ENCODE data around the gene PPP2CA. TPM values are rescaled to one million over a fixed set of nuclear protein-coding genes. Genes with fewer than 3 reads are reported as not detected.

The PPP2CA gene
- total and polyA plus RNA-seq, 2 of the 4 experiments (the other 2 are of a cell fraction) = 70.6 to 73.6 TPM

DNA sequence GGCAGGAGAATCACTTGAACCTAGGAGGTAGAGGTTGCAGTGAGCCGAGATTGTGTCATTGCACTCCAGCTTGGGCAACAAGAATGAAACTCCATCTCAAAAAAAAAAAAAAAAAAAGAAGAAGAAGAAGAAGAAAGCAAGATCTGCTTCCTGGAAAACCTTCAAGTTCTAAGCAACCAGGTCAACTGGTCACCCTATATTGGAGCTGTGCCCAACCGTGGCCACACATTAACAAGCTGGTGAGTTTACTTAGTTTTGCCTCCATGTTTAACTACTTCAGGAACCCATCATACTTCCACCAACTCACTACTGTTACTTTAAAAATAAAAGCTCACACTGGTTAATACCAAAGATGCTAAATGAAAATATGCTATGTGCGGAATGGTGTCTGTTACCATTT is 36.8 kb downstream of the PPP2CA start:
- Histone ChIP-seq H3K4me3 (ENCODE audit: insufficient read depth, low read depth, low read length) (no peak overlapping the region), H2BK120ac (ENCODE audit: low read depth, low read length) (no peak overlapping the region), H3K4me1 (ENCODE audit: control insufficient read depth, insufficient read depth, low read length) (no peaks in the 10 kb centered on the region), H2AFZ (replicated peaks; ENCODE audit: low read length, poor library complexity) (no peak overlapping the region), H3K56ac (ENCODE audit: extremely low read depth, insufficient read depth, low read length) (no peak overlapping the region), H3K79me1 (ENCODE audit: low read depth in 1 of 2, low read length in 2 of 2) (peaks cover 7 to 31% of the 10 kb centered on the region in 2 experiments; a peak in 2 of 4 replicates), H3K14ac (replicated peaks; ENCODE audit: low read depth, low read length) (no peak overlapping the region), H2BK5ac (ENCODE audit: low read depth, low read length, poor library complexity, severe bottlenecking) (no peak overlapping the region), H4K91ac (ENCODE audit: insufficient read depth, low read depth, low read length) (no peak overlapping the region), H3K27ac (ENCODE audit: insufficient read depth, low read length) (no peak overlapping the region), H4K20me1 (ENCODE audit: insufficient read depth, low read length) (peaks cover 4% of the 10 kb centered on the region; the same call in 1 of the 2 replicates), H3K18ac (ENCODE audit: low read depth, low read length) (no peak overlapping the region), H3K9me1 (ENCODE audit: insufficient read depth, low read length) (no peaks in the 10 kb centered on the region), H2BK15ac (ENCODE audit: low read depth, low read length) (no peak overlapping the region), H4K8ac (ENCODE audit: low read depth in 2 of 2, low read length in 2 of 2) (no peak overlapping the region), H3K4ac (ENCODE audit: low read depth, low read length) (no peak overlapping the region), H2AK5ac (ENCODE audit: low read depth, low read length) (no peak overlapping the region), H3K9ac (ENCODE audit: low read depth, low read length) (no peak overlapping the region), H2AK9ac (replicated peaks; ENCODE audit: low read depth, low read length, poor library complexity) (no peak overlapping the region), H3K36me3 (ENCODE audit: control insufficient read depth, insufficient read depth, low read length) (no peaks in the 10 kb centered on the region), H3K4me2 (ENCODE audit: low read depth, low read length) (no peak overlapping the region), H3K23ac (ENCODE audit: low read depth, low read length) (no peak overlapping the region), H2BK20ac (ENCODE audit: low read depth, low read length) (no peak overlapping the region), H3K9me3 (ENCODE audit: control insufficient read depth, insufficient read depth, low read length) (no peaks in the 10 kb centered on the region), H3K27me3 (ENCODE audit: control insufficient read depth, insufficient read depth, low read length) (no peaks in the 10 kb centered on the region), H4K5ac (ENCODE audit: low read depth, low read length) (no peak overlapping the region)
- ChIA-PET CTCF (interaction anchor here (0.9 kb wide), 1 partner anchor 100 kb away, joined by 4 read pairs; no protein-coding TSS in a partner anchor), POLR2A (ENCODE audit: unreplicated experiment) (interaction anchor here (0.7 kb wide), 1 partner anchor 64 kb away, joined by 3 read pairs; no protein-coding TSS in a partner anchor)
- WGBS, 2 experiments (ENCODE audit: extremely low coverage in 2 of 2, insufficient read length in 1 of 2) = no CpG with 5 or more reads among the region's 3 CpGs
- in situ Hi-C loops (cut with MboI; ENCODE audit: low sequenced_read_pairs) (loop anchor here (5.0 to 10.0 kb wide), 2 partner anchors 98 to 396 kb away; no protein-coding TSS in a partner anchor), intact Hi-C loops (cut with micrococcal nuclease) (no loop called here), dilution Hi-C loops (cut with HindIII; ENCODE audit: low sequenced_read_pairs, unreplicated experiment) (no loop called here)
- BruUV-seq (replicated peaks) = no TSS peak
- no peak for DNase-seq
- ATAC-seq (ENCODE audit: low read depth) = no peak
- TF ChIP-seq BHLHE40 (IDR thresholded peaks at IDR 0.05; ENCODE audit: low read depth, low read length) = no peak
- no peak for TF ChIP-seq RCOR1 (IDR thresholded peaks at IDR 0.05; ENCODE audit: insufficient replicate concordance, low read length)
- TF ChIP-seq CHD1 (IDR thresholded peaks at IDR 0.05; ENCODE audit: low read depth, low read length) = no peak
- TF ChIP-seq FOS (IDR thresholded peaks at IDR 0.05; ENCODE audit: low read depth, low read length) = no peak
- no peak for TF ChIP-seq NFE2L2 (IDR thresholded peaks at IDR 0.05; ENCODE audit: low read depth, low read length)
- no peak for TF ChIP-seq MXI1 (IDR thresholded peaks at IDR 0.05; ENCODE audit: borderline replicate concordance, low read depth, low read length)
- no peak for TF ChIP-seq SMC3 (IDR thresholded peaks at IDR 0.05; ENCODE audit: low read depth, low read length)
- no peak for TF ChIP-seq ELK1 (IDR thresholded peaks at IDR 0.05; ENCODE audit: borderline replicate concordance, low read depth, low read length)
- TF ChIP-seq RAD21 (IDR thresholded peaks at IDR 0.05; ENCODE audit: low read length) = no peak
- TF ChIP-seq CEBPB (IDR thresholded peaks at IDR 0.05; ENCODE audit: low read depth, low read length) = no peak
- TF ChIP-seq, protein P1, sequence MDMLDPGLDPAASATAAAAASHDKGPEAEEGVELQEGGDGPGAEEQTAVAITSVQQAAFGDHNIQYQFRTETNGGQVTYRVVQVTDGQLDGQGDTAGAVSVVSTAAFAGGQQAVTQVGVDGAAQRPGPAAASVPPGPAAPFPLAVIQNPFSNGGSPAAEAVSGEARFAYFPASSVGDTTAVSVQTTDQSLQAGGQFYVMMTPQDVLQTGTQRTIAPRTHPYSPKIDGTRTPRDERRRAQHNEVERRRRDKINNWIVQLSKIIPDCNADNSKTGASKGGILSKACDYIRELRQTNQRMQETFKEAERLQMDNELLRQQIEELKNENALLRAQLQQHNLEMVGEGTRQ (IDR thresholded peaks at IDR 0.05; ENCODE audit: low read depth, low read length) = no peak
- TF ChIP-seq CTCF (conservative IDR thresholded peaks at IDR 0.05; ENCODE audit: low read depth, low read length) = no peak
- no peak for TF ChIP-seq MAZ (IDR thresholded peaks at IDR 0.05; ENCODE audit: borderline replicate concordance, low read depth, low read length)
- no peak for TF ChIP-seq RFX5 (IDR thresholded peaks at IDR 0.05; ENCODE audit: low read depth, low read length)
- TF ChIP-seq POLR2A (IDR thresholded peaks at IDR 0.05; ENCODE audit: low read depth, low read length) = no peak
- no peak for TF ChIP-seq MAFK (IDR thresholded peaks at IDR 0.05; ENCODE audit: low read depth, low read length)

Data from IMR-90 (cell line).